GM18526 (cell line): ENCODE data around the gene CTAGE1.

ENCODE experiments used
- POLR2A ChIP-seq: IDR thresholded peaks from 3 replicates; pipeline ENCODE4 v1.6.1; 2011; ENCODE audit not compliant: insufficient read length; ENCODE audit errors: extremely low read depth

CTAGE1 gene

DNA sequence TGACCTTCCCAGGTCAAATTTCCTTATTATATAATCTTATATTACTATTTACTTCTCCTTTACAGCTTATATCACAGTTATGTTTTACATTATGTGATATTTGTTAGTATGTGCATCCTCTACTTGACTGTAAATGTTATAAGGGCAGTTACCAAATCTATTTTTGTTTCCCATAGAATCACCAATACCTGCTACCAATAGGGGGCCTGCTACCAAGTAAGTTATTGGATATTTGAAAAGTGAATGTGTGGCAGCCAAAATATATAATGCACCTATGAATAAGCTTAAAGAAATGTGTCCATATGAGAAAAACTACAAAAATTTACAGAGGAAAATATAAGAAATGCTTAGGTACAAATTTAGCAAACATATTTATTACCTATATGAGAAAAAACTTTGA lies 23.9 kb upstream of the CTAGE1 start:
- TF ChIP-seq POLR2A: no peak

DNA sequence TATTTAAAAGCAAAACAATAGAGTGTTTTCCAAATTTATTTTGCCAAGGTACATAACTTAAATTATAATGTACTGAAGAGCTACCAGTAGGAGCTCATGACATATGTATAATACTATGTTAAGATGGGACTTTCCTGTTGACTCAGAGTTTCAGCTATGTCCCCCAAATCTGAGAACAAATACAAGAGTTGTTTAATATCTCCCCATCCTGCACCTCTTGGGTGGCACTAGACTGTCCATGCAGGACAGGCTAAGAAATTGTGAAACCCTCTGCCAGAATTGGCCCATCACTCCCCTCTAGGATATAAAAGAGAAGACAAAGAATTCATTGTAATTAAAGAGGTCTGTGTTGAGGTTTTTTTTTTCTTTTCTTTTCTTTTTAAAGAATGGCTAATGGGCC lies 21.7 kb upstream of the CTAGE1 start:
- TF ChIP-seq POLR2A: no peak

DNA sequence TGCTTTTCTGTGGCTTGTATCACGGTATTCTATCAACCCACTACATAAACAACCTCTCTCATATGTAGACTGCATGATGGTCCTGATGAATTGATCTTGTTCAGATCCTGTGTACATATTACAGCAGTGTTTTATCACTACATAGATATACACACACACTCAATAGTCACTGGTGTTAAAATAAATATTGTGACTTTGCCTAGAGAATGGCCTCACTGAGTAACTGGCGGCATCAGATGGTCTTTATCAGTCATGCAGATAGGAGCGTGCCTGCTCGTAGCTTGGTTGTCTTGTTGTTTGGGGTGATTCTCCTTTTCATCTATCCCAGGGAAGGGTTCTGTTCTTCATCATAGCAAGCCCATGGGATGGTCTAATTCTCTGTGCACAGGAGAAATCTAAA lies 18.4 kb upstream of the CTAGE1 start:
- no peak for TF ChIP-seq POLR2A

DNA sequence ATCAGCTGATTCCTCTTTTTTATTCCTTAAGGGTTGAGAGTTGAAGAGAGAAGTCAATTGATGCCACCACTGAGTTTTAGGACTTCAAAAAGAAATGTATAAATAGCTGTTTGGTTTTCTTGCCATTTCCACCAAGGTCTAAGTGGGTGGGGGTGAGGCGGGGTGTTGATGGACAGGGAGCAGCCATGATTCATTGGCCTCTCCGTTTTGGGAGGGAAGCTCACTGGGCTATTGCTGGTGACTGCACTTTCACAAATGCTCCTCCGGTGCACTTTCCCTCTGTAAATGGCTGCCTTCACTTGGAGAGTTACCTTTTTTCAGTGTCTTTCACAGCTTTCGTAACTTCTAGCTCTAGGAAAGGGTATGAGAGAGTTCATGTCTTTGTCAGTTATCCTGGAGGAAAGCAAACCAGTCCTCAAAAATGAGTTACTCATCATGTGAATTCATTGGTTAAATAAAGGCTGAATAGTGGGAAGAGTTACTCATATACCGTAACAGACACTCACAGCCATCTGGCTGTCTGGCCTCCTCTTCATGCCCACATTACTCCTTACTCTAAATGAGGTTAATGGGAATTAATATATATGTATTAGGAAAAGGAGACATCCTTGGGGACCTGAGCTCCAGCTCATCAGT lies 17.4 kb upstream of the CTAGE1 start:
- TF ChIP-seq POLR2A: no peak

- TF ChIP-seq POLR2A: no peak
These were observed 16.2 kb upstream of the CTAGE1 start for GRCh38 chr18:22433956-22434355.

GRCh38 chr18:22432657-22433137 lies 15.0 kb upstream of the CTAGE1 start:
- TF ChIP-seq POLR2A: no peak

DNA sequence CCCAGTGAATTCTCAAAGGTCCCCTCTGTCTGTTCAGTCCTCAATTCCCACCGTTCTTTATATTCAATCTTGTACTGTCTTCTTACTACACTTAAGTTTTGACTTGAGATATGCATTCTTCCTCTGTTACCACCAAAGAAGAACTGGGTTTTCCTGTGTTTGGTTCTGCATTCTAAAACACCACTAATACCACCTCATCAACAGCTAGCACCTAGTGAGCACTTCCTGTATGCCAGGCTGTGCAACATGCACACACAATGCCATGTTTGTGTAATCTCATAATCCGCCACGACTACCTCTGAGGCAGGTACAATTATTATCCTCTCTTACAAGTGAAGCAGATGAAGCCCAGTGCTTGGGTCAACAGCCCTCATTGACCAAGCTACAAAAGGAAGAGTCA lies 11.8 kb upstream of the CTAGE1 start:
- no peak for TF ChIP-seq POLR2A

- TF ChIP-seq POLR2A: no peak
These were observed 11.0 kb upstream of the CTAGE1 start for GRCh38 chr18:22428672-22429071.

DNA sequence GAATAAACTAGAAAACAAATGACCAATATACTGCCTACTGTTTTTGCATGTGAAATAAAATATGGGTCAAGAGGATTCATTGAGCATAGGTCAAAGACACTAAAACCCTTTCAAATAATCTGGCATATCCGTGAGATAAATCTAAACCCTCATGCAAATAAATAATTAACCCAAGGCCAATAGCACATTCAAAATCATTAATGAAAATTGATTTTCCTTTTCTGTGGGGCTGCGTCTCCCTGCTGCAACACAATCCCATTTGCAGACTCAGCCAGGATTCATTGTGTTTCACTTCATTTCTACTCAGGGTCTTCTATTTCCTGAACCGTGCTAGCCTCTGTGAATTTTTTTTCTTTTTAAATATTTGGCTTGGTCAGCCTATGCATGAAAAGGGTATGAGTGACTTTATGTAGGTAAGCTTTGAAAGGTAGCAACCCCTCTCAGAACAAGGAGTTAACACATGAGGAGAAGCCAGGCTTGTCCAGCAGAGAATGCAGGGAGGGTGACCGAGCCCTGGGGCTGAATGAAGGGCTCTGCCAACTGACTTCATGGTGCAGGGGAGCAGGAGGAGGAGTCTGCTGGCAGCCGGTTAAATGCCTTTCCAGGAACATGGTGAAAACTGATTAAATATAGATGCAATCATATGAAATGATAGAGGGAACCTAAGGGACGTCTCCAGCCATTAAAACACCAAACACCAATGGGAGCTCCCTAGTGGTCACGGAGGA lies 10.3 kb upstream of the CTAGE1 start:
- TF ChIP-seq POLR2A: no peak

DNA sequence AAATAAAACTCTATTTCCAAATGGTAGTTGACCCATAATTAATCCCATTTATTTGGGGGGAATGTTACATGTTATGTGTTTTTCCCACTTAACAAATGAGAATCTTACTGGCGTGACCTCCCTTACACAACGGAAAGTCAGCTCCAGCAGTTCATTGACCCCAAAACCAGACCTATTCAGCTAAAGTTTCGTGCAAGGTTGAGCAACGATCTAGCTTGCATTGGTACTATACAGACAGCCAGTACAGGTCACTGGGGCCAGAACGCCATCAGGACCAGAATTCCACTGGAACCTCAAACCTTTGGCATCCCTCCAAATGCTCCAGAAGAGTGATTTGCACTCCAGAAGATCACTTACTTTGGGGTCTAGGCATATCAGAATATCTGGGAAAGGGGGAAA lies 6.8 kb upstream of the CTAGE1 start:
- TF ChIP-seq POLR2A: no peak

GRCh38 chr18:22423878-22424564 lies 6.3 kb upstream of the CTAGE1 start:
- TF ChIP-seq POLR2A: no peak

DNA sequence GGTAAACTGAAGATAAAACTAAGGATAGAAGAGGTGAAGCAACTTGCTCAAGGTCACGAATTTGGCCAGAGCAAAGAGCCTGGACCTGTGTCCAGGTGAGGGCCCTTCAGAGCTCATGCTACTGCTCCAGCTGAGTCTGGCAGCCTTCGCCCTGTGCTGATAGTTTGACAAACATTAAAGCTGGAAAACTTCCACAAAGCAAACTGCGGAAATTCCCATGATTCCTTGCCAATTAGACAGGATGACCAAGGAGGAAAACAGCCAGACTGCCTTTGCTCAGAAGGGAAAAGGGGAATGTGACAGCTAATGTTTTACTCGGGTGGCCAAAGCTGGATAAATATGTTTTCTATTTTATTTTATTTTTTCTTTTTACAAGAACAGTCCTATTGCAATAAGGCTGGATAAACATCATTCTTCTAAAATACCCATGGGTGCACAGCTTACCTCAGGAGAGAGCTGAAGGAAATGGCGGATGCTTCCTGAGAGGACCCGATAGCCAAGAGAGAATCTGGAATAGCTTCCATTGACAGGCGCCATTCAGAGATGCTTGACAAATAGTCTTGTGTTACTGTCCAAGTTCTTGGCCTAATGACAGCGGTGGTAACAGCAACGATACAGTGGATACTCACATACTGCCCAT lies 5.3 kb upstream of the CTAGE1 start:
- no peak for TF ChIP-seq POLR2A

DNA sequence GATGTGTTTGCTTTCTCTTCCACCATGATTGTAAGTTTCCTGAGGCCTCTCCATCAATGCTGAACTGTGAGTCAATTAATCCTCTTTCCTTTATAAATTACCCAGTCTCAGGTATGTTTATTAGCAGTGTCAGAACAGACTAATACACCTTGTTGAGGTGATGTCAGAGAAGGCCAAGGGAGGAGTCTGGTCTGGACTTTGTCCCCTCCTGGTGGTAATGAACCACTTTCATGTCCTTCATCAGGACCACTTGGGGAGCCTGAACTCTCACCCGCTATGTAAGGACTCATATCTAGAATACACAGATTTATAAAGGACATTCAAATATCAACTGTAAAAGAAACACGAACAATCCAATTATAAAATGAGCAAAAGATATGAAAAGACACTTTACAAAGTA lies 2.9 kb upstream of the CTAGE1 start:
- TF ChIP-seq POLR2A: no peak

DNA sequence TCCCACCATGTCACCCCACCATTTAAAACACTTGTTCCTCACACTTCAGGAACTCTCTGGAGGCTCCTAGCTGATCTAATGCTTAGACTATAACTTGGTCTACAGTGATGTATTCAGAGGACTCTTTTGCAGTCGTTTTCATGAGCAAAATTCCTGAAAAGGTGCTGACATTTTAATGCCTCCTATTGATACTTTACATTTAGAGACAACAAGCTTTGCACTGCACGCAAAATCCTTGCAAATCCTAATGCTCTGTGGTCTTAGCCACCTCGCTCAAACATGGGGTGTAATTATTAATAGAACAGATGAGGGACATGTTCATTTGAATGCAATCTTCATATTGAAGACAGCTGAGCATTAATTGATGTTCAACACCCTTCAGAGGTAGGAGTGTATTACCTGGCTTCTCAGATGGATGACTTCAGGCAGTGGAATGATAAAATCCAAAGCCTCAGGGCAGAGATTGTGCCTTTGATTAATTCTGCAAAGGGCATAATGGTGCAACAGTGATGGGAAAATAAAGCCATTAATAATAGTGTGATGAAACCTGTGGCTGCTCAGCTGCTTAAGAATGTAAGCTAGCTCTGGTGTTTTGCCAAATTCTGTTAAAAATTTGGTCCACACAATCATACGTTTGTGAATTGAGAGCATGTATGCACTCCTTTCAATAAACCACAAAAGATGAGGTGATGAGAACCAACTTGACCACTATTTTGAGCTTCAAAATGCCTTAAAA lies 5.4 kb downstream of the CTAGE1 start:
- TF ChIP-seq POLR2A: no peak

GRCh38 chr18:22411446-22411845 lies 6.3 kb downstream of the CTAGE1 start:
- TF ChIP-seq POLR2A: no peak

- no peak for TF ChIP-seq POLR2A
These were observed 7.6 kb downstream of the CTAGE1 start for GRCh38 chr18:22410126-22410525.

GRCh38 chr18:22409445-22409844 lies 8.3 kb downstream of the CTAGE1 start:
- TF ChIP-seq POLR2A: no peak
